Stimulated activated naive CD4-positive, alpha-beta T cell treated with Interleukin-2 at 50 U/mL for 16 hours (primary cell): Measurements from ENCODE around the gene MCM3AP.
"Not testable (repeated sequence)": the region's sequence is repeated elsewhere in the genome, so short reads cannot be mapped to it uniquely, and the experiment has no call there.

Experiments
- DNase-seq: peaks from one replicate; lab custom pipeline; 2025; lab: John Stamatoyannopoulos, UW

Gene MCM3AP

DNA sequence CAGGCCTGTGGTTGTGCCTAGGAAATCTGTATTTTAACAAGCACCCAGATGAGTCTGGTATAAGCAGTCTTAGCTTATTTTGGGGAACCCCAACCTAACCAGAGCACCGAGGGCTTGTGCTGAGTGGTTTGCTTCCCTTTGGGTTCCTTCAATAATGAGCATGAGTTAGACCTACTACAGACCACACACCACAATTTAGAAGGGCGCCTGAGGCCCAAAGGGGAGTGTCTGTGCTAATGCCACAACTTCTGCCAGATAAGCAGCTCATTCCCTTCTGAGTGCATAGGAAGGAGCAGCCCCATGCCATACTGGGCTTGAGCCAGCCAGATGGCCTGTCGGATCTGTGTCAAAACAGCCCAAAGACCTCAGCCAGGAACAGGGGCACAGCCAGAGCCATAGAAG, 41.5 kb downstream of the MCM3AP start:
- no peak for DNase-seq

DNA sequence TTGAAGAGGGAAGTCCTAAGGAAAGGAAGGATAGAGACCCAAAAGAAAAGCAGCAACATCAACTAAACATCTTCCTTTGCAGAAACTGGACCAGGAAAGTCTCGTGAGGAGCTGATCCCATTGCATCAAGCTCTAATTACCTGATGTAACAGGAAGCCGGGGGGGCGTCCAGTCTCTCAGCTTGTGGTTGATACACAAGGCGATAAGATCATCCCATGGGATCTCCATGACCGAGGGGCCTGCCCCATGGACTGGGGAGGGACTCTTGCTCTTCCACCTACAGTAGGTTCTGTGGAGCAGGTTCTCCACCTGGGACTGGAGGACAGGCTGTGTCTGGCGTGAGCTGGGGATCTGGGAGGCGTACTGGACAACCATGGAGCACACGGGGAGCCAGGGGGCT, 42.1 kb downstream of the MCM3AP start:
- DNase-seq: no peak

DNA sequence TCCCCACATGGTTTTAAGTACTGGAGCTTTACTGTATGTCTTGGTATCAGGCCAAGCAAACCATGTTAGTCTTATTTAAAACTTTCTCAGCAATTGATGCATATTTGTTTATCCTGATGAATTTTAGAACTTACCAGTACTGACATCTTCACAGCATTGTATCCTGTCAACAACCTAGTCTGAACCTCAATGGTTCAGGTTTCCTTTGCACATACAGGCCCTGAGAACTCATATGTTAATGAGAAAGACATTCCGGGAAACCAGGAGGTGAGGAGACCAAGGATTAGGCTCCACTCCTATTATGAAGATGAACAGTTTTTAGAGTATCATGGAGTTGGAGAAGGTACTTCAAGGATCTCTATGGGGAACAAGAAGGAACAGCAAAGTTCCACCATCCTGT, 43.8 kb downstream of the MCM3AP start:
- not testable (repeated sequence) for DNase-seq

DNA sequence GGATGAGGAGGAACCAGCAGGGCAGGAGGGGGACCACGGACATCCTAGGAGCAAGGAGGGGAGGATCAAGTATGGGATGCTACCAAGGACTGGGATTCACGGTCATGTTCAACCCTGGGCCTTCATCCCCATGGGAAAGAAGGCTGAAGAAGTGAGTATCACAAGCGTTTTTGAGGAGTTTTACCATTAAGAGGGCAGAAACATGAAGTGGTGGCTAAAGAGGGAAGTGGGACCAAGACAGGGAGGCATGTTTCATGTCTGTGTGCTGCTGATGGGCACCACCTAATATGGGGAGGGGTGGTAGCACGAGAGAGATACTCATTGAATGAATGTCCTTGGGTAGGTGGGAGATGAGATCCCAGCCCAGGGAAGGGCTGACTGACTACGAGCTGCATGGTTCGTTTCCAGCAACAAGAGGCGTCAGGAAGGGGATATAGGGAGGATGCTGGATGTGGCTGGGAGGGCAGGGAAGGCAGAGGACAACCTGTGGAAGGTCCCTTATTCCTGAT, 45.5 kb downstream of the MCM3AP start:
- DNase-seq: no peak

DNA sequence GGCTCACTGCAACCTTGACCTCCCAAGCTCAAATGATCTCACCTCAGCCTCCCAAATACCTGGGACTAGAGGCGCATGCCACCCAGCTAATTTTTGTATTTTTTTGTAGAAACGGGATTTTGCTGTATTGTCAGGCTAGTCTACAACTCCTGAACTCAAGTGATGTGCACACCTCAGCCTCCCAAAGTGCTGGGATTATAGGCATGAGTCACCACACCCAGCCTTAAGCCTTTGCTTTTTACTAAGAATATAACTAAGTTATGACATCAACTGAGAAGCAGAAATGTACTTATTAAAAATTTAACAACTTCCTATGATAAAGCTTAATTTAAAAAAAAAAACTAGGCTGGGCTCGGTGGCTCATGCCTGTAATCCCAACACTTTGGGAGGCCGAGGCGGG, 47.9 kb downstream of the MCM3AP start:
- DNase-seq: no peak

DNA sequence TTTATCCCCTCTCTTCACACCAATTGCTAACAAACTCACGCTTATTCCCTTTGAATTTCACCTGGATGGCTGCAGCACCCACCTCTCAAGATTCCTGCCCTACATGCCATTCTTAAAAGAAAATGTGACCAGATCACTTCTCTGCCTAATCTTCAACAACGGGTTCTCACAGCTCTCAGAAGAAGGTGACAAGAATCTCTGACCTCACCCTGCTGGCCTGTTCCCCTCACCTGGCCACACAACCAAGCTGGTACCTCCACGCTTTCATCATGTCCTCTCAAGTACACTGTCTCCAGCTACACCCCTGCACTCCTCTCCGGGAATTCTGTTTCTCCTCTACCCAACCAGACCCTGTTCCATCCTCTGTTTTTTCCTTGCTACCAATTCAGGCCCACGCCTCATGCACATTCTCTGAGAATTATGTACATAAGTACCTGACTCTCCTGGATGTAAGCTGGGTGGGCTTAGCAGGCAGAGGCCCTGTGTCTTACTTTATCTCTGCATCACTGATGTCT, 50.9 kb downstream of the MCM3AP start:
- DNase-seq: no peak

DNA sequence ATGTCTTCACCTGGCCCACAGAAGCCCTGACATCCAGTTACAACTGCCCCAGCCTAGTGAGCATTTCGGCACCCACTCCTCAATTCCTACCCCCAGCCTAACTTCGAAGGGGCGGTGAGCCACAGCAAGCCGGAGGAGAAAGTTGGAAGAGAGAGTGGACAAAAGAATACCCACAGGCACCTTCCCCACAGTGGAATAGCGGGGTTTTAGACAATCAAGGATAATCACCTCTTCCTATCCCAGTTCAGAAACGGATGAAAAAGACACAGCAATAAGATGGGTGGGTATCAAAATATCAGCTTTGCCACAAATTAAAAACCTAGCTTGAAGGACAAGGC, 55.5 kb downstream of the MCM3AP start:
- DNase-seq: no peak

DNA sequence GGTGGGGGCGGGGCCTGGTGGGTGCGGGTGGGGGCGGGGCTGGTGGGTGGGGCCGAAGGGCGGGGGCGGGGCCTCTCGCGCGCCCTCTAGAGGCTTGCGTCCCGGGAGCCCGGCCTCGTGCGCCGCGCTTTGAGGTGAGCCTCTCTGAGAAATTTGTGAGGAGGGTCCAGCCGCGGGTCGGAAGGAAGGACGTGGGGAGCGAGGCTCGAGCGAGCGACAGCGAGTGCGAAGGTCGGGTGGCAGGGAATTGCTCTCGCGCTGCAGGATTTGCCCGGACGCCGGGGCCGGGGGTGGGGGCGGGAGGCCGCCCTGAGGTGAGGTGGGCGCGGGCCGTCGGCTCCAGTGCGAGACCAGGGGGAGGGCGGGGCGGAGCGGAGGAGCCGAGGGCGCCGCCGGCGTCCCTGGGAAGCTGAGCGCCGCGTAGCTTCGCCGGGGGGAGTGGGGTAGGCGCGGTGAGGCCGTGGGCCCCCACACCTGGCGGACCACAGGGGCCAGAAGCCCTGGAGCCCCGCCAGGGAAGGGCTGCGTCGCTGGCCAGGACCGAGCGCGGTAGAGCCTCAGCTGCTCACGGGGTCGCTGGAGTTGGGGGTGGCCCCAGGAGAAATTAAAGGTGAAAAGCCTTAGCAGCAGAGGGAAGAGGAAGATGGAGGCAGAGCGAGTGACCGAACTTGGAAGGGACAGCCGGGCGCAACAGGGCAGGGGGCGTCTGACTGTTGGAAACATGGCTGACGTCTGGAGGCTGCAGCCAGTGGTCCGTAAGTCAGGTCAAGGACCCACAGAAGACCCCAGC, 56.1 kb downstream of the MCM3AP start:
- no peak for DNase-seq

DNA sequence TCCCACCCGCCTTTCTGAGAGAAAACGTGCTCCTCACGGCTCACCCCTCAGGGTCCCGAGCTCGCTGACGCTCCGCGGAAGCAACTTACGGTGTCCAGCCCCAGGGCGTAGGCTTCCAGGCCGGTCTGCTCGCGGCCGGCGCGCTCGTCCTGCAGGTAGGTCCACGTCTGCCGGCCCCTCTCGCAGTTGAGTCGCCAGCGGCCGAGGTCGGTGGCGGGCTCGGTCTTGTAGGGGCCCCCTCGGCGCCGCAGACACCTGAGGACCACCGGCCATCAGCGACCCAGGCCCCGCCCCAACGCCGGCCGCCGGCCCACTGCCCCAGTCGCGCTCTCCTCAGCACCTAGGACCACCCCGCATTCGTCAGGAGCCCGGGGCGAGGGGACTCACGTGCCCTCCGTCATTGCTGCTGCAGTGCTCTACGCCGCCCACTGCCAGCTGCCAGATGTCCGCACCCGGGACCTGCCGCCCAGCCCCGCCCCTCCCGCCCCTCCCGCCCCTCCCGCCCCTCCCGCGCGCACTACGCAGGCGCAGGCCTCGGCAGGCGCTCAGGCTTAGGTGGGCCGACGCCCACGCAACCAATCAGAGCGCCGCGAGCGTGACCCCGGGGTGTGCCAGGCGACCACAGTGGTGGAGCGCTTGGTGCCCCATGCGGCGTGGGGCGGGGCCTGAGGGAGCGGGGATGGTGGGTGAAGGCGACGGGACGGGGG, 56.9 kb downstream of the MCM3AP start, which contains the start of gene LSS:
Gene LSS, minus strand, starts transcription at position 430 of the 707 bp plus-strand sequence. Its CDS starts 29 bp downstream, at position 401.
- DNase-seq: peak; percentile 96

DNA sequence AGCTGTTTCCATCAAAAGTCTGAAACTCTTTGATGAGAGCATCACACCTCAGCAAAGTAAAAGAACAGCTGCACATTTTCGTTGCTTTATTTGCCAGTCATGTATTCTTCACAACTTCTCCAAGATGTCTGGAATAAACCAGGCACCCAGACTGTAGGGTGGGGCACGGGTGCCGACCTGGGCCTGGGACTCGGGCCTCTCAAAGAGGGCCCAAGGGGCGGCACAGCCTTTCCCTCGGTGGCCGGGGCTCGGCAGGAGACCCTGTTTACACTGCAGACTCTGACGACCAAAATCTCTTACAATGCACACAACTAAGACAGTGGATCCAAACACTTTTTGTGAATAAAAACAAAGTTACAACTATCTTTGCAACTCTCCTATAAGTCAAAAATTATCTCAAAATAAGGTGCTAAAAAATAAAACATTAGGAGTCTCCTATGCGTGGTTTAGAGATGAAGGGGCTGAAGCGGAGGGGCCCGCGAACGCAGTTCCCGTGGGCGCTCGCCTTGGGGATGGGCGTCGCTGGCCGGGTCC, 57.5 kb downstream of the MCM3AP start:
- no peak for DNase-seq

DNA sequence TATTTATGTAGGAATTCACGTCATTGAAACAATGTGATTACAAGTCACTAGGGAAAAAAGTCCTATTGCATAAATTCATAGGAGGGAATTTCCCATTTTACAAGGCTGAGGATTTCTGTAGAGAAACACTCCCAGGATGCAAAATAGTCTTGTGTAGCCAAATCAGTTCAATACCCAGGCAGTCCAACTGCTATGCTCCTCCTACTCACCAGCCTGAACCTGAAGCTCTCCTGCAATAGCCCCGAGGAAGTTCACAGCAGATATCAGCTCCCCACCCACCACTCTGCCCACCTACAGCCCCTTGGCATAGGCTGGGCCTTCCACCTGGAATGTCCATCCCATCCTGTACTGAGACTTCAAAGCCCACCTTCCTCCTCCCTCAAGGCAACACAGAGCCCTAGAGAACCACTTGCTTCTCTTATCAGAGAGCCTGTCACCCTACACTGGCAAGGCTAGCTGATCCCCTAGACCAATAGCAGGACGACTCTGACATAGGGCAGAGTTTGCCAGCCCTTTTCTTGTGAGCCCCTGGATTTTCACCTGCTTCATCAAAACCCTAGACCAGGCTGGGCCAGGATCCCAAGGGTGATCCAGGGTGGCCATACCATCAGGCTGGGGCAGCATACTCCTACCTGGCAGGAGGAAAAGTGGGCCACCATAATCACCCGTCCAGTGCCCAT, 58.4 kb downstream of the MCM3AP start:
- DNase-seq: no peak

DNA sequence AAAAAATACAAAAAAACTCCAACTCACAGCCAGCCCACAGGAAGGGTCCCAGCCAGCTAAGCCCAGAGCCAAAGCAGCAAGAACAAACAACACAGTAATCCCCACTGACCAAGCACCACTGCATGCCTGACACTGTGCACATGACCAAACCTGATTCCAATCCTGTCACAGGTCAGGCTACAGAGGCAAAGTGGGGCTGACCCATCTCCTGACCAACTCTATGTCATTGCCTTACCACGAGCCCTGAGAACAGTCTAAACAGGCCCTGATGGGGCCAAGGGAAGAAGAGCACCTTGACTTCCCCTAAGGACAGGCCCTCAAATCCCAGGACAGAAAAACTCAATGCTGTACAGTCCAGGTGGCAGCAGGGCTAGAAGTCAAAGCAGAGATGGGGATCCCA, 59.3 kb downstream of the MCM3AP start:
- no peak for DNase-seq

DNA sequence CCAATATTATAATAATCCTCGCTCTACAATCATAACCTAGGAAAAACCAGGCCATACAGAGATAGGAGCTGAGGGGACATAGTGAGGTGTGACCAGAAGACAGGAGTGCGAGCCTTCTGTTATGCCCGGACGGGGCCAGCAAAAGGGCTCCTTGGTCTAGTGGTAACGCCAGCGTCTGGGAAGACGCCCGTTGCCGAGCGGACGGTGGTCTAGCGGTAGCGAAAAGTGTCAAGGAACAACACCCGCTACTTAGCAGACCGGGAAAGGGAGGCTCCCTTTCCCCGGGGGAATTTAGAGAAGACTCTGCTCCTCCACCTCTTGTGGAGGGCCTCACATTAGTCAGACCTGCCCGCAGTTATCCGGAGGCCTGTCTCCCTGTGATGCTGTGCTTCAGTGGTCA, 61.8 kb downstream of the MCM3AP start:
- not testable (repeated sequence) for DNase-seq

DNA sequence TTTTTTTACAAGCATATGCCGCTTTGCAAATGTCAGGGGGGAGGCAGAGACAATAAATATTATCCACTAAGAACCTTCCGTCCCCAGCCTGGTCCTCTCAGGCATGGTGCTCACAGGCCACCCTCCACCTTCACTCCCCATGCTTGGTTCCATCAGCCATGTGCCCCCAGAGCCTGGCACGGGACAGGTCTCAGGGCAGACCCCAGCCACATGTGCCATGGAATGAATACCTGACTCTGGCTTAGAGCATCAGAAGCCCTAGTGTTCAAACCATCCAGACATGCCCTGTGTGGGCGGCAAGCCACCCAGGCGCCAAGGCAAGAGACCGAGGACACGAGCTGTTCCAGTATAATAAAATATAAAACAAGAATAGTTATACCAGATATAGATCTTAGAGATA, 62.2 kb downstream of the MCM3AP start:
- no peak for DNase-seq

DNA sequence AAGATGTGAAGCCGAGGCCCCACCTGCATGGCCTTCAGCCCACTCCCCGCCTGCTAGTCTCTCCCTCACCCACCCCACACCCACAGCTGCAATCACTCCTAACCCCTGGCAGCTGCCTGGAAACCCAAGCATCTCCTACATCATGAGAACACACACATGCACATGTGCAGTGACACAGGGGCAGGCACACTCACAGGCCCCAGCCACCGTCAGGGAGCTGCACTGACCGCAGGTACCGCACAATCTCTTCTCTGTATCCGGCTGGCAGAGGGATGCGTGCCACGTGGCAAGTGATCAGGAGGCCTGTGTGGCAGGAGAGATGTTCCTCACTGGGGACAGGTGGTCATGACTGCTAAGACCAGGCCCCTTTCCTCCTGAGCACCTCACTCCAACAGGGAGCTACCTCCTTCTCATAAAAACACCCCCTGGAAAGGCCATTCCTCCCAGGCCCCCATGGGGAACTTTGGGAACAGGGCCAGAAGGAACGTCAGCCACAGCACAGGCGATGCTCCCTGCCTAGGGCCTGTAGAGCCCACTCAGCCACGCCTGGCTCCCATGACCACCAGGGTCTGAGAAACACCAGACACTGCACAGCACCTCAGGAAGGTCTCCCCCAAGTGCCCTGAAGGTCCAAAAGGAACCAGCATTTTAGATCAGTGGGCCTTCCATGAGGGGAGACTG, 62.8 kb downstream of the MCM3AP start:
- DNase-seq: no peak

DNA sequence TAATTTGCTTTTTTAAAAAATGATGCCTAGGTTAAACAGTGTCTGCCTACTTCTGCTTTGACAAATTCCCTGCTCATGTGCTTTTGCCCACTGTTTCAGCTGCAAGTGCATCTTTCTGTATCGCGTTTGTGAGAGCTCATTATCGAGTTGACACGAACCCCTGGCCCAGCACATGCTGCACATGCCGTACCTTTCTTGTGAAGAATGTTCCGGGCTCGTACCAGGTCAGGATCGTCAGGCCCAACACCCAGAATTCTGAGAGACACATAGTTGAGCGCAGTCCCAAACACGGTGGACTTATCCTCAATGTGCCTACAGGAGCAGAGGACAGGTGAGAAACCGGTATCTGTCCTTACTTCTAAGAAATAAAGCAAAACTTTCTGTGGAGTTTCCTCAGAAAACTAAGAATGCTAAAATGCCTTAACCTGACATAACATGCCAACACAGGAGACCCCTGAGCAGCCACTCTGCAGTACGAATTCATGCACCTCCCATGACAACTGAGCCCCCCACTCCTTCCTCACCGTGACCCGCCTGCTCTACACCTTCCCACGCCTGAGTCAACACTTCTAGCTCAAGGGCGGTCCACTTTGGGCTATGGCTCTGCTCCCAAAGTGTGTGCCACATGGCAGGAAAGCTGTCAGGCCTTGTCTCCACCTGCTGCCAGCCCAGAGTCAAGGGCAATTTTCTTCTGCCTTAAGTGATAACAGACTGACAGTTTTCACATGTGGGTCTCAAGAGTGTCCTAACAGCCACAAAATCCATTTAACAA, 63.6 kb downstream of the MCM3AP start:
- DNase-seq: no peak

DNA sequence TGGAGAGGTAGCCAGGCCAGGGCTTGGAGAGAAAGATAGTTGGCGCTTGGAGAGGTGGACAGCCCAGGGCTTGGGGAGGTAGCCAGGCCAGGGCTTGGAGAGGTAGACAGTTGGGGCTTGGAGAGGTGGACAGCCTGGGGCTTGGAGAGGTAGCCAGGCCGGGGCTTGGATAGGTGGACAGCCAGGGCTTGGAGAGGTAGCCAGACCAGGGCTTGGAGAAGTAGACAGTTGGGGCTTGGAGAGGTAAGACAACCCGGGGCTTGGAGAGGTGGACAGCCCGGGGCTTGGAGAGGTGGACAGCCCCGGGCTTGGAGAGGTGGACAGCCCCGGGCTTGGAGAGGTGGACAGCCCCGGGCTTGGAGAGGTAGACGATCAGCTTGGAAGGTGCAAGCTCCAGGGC, 64.6 kb downstream of the MCM3AP start:
- no peak for DNase-seq

DNA sequence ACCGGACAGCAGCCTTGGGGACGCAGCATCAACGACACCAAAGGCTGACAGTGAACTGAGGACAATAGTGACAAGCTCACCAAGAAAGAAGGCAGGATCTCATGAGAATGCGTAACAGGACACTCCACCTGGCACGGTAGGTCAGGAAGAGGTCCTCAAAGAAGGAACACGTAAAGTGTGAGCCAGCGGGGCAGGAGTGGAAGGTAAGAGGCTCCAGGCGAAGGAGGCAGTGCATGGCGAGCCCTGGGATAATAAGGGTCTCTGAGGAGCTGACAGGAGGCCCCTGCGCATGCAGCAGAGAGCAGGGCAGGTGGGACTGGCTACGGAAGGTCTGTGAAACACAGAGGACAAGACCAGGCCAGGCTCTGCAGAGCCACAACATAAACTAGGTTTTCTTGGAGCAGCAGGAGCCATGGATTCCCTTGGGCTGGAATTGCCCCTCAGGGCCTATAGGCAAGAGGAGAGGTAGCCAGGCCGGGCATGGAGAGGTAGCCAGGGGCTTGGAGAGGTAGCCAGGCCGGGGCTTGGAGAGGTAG, 65.1 kb downstream of the MCM3AP start:
- no peak for DNase-seq

DNA sequence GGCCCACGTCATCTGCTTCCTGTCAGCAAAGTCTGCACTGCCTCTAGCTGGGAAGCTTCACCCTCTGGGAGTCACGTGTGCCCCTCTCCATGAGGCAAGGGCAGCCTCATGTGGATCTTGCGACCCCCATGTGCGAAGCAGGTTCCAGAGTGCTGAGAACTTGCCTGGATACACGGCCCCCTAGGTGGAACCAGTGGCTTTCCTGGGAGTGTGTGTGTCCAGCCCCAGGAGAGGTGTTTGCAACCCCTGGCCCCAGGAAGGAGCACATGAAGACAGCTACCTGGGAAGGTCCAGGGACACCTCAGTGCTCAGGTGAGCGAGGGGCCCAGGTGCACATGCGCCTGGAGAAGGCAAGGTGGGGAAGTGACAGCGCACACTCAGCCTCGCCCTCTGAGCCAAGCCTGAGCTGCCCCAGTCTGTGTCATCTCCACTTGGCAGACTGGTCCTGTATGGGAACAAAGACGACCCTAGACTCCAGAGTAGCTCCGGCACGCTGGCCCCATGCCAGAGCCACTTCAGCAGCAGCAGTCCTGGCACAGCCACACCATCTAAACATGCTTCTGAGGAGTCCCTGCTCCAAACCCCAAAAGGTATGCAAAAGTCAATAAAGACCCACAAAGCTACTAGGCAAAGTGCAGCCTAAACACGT, 65.7 kb downstream of the MCM3AP start:
- DNase-seq: no peak

DNA sequence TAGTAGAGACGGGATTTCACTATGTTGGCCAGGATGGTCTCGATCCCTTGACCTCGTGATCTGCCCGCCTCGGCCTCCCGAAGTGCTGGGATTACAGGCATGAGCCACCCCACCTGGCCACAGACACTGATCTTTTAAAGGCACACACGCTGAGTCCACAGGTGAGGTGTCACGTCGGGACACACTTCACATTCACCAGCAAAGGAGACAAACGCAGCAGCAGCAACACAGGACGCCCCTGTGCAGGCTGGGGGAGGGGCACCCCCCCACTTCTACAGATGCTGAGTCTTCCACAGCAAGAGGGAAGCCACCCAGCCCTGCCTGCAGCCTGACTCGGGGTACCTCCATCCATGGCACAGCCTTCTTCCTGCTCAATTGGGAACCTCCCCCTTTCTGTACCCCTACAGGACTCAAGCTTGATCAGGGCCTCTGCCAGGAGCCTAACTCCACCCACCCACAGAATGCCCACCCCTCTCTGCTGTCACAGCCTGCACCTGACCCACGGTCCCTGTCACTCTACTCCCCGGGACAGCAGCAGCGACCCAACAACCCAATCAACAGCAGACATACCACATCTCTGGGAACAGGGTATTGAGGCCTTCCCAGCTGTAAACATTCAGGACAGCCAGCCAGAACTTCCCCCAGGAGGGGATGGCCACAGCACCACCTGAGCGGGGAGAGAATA, 66.4 kb downstream of the MCM3AP start:
- DNase-seq: no peak
